HEK293 (cell line): Measurements from ENCODE around the gene CCDC38.

Source experiments
- CTCF ChIA-PET: fragments of 350-600 bp; formaldehyde crosslinking; extraction: SDS; loops from one replicate; lab custom pipeline; 2021; ENCODE audit warnings: antibody characterized with exemption; lab: Yijun Ruan, JAX
- POLR2A ChIA-PET: fragments of 300-600 bp; formaldehyde crosslinking; extraction: SDS; loops from one replicate; lab custom pipeline; 2020; ENCODE audit warnings: antibody characterized with exemption, inconsistent platforms; lab: Yijun Ruan, JAX
- H3K27ac ChIP-seq: fragments of 200-500 bp; sonication (Bioruptor generic); 2 replicates; pipeline ENCODE4 v1.5.1; 2014; ENCODE audit warnings: low read depth, low read length, control low read depth, inconsistent platforms; ENCODE audit errors: extremely low read depth
- H3K36me3 ChIP-seq, 2 experiments: fragments of 200-500 bp in 1 of 2; sonication (Bioruptor generic) in 1 of 2; 1 replicate in 1 of 2; 2 replicates in 1 of 2; pipeline ENCODE4 v1.5.1; 2014 to 2017; ENCODE audit warnings: inconsistent platforms in 2 of 2, low read length in 2 of 2; ENCODE audit not compliant: control insufficient read depth in 2 of 2, insufficient read depth in 1 of 2
- H3K4me1 ChIP-seq: fragments of 200-500 bp; sonication (Bioruptor generic); 2 replicates; pipeline ENCODE4 v1.5.1; 2014; ENCODE audit warnings: mild to moderate bottlenecking, low read length, inconsistent platforms; ENCODE audit not compliant: control insufficient read depth, insufficient read depth
- H3K4me3 ChIP-seq: 2 replicates; pipeline ENCODE4 v1.5.1; 2011; ENCODE audit warnings: low read depth, mild to moderate bottlenecking, control low read depth, low read length, moderate library complexity
- H3K9me3 ChIP-seq: fragments of 200-500 bp; sonication (Bioruptor generic); 2 replicates; pipeline ENCODE4 v1.5.1; 2014; ENCODE audit warnings: low read depth, low read length, inconsistent platforms; ENCODE audit not compliant: control insufficient read depth, insufficient read depth
- GFI1B ChIP-seq: fragments of 450-650 bp; formaldehyde crosslinking; IDR thresholded peaks from 2 replicates; pipeline ENCODE4 v1.5.1; 2016; ENCODE audit warnings: missing biosample characterization, missing genetic modification characterization
- GLI4 ChIP-seq: fragments of 450-650 bp; formaldehyde crosslinking; IDR thresholded peaks from 2 replicates; pipeline ENCODE4 v1.5.1; 2016; ENCODE audit warnings: missing biosample characterization, missing genetic modification characterization
- GLIS2 ChIP-seq: fragments of 450-650 bp; formaldehyde crosslinking; IDR thresholded peaks from 2 replicates; pipeline ENCODE4 v1.5.1; 2016; ENCODE audit warnings: missing biosample characterization, missing genetic modification characterization
- KLF10 ChIP-seq: fragments of 450-650 bp; IDR thresholded peaks from 2 replicates; pipeline ENCODE4 v1.5.1; 2018; ENCODE audit warnings: missing biosample characterization, mild to moderate bottlenecking, missing genetic modification characterization
- SP2 ChIP-seq: fragments of 450-650 bp; formaldehyde crosslinking; IDR thresholded peaks from 2 replicates; pipeline ENCODE4 v1.5.1; 2016; ENCODE audit warnings: missing biosample characterization, missing genetic modification characterization
- TCF7L2 ChIP-seq: IDR thresholded peaks from 2 replicates; pipeline ENCODE4 v1.6.1; 2011; ENCODE audit warnings: low read depth, mild to moderate bottlenecking, inconsistent platforms, low read length, moderate library complexity, borderline replicate concordance
- ZBTB20 ChIP-seq: fragments of 450-650 bp; formaldehyde crosslinking; IDR thresholded peaks from 2 replicates; pipeline ENCODE4 v1.5.1; 2016; ENCODE audit warnings: missing biosample characterization, missing genetic modification characterization
- ZBTB7A ChIP-seq: fragments of 450-650 bp; formaldehyde crosslinking; IDR thresholded peaks from 2 replicates; pipeline ENCODE4 v1.5.1; 2016; ENCODE audit warnings: low read depth, missing biosample characterization, missing genetic modification characterization
- ZNF112 ChIP-seq: fragments of 450-650 bp; formaldehyde crosslinking; IDR thresholded peaks from 2 replicates; pipeline ENCODE4 v1.5.0; 2017; ENCODE audit warnings: missing biosample characterization, missing genetic modification characterization
- ZNF280C ChIP-seq: fragments of 450-650 bp; formaldehyde crosslinking; IDR thresholded peaks from 2 replicates; pipeline ENCODE4 v1.5.1; 2016; ENCODE audit warnings: missing biosample characterization, missing genetic modification characterization
- ZNF341 ChIP-seq: fragments of 450-650 bp; formaldehyde crosslinking; IDR thresholded peaks from 2 replicates; pipeline ENCODE4; 2016; ENCODE audit warnings: low read depth, missing biosample characterization, missing genetic modification characterization
- ZNF398 ChIP-seq: fragments of 450-650 bp; formaldehyde crosslinking; IDR thresholded peaks from 2 replicates; pipeline ENCODE4 v1.5.1; 2017; ENCODE audit warnings: missing biosample characterization, missing genetic modification characterization
- ZNF426 ChIP-seq: fragments of 450-650 bp; formaldehyde crosslinking; IDR thresholded peaks from 2 replicates; pipeline ENCODE4 v1.5.1; 2017; ENCODE audit warnings: missing biosample characterization, missing genetic modification characterization, mild to moderate bottlenecking, inconsistent platforms, moderate library complexity
- ZNF513 ChIP-seq: fragments of 450-650 bp; IDR thresholded peaks from 2 replicates; pipeline ENCODE4 v1.5.1; 2018; ENCODE audit warnings: missing biosample characterization, missing genetic modification characterization
- ZNF514 ChIP-seq: fragments of 450-650 bp; formaldehyde crosslinking; IDR thresholded peaks from 2 replicates; pipeline ENCODE4 v1.5.1; 2016; ENCODE audit warnings: missing biosample characterization, missing genetic modification characterization
- ZNF654 ChIP-seq: fragments of 450-650 bp; formaldehyde crosslinking; IDR thresholded peaks from 2 replicates; pipeline ENCODE4 v1.5.1; 2016; ENCODE audit warnings: low read depth, missing biosample characterization, missing genetic modification characterization
- ZNF660 ChIP-seq: fragments of 450-650 bp; IDR thresholded peaks from 2 replicates; pipeline ENCODE4 v1.5.1; 2018; ENCODE audit warnings: missing biosample characterization, mild to moderate bottlenecking, missing genetic modification characterization
- ZSCAN16 ChIP-seq: fragments of 450-650 bp; formaldehyde crosslinking; IDR thresholded peaks from 2 replicates; pipeline ENCODE4 v1.5.1; 2016; ENCODE audit warnings: missing biosample characterization, missing genetic modification characterization
- TF ChIP-seq, protein P1 (sequence below): fragments of 450-650 bp; formaldehyde crosslinking; IDR thresholded peaks from 2 replicates; pipeline ENCODE4 v1.5.1; 2016; ENCODE audit warnings: missing biosample characterization, missing genetic modification characterization

The CCDC38 gene

GRCh38 chr12:95834572-95834971 lies 107.8 kb downstream of the CCDC38 start:
- no peak overlapping the region for H3K4me3 ChIP-seq
- POLR2A ChIA-PET = no interaction called here
- no peaks in the 10 kb centered on the region for H3K9me3 ChIP-seq
- CTCF ChIA-PET = interaction anchor here (0.6 to 1.4 kb wide), 3 partner anchors 18 to 256 kb away, joined by 3 to 4 read pairs (median 3); partner anchors contain the start of gene CCDC38
- peaks cover 1% of the 10 kb centered on the region for H3K4me1 ChIP-seq
- H3K27ac ChIP-seq = no peak overlapping the region
- no peak for TF ChIP-seq GFI1B
- no peak for TF ChIP-seq ZNF398
- TF ChIP-seq ZNF426 (tag by site-specific recombination) = no peak
- TF ChIP-seq ZSCAN16 (tag by site-specific recombination) = no peak
- TF ChIP-seq ZBTB7A (tag by site-specific recombination) = no peak
- TF ChIP-seq TCF7L2 = no peak
- no peak for TF ChIP-seq GLIS2 (tag by site-specific recombination)
- no peak for TF ChIP-seq ZBTB20 (tag by site-specific recombination)
- TF ChIP-seq GLI4 (tag by site-specific recombination) = no peak
- TF ChIP-seq SP2 = no peak
- TF ChIP-seq ZNF112 (tag by site-specific recombination) = no peak
- TF ChIP-seq ZNF341 (tag by site-specific recombination) = no peak
- TF ChIP-seq KLF10 (tag by site-specific recombination) = no peak
- TF ChIP-seq, protein P1, sequence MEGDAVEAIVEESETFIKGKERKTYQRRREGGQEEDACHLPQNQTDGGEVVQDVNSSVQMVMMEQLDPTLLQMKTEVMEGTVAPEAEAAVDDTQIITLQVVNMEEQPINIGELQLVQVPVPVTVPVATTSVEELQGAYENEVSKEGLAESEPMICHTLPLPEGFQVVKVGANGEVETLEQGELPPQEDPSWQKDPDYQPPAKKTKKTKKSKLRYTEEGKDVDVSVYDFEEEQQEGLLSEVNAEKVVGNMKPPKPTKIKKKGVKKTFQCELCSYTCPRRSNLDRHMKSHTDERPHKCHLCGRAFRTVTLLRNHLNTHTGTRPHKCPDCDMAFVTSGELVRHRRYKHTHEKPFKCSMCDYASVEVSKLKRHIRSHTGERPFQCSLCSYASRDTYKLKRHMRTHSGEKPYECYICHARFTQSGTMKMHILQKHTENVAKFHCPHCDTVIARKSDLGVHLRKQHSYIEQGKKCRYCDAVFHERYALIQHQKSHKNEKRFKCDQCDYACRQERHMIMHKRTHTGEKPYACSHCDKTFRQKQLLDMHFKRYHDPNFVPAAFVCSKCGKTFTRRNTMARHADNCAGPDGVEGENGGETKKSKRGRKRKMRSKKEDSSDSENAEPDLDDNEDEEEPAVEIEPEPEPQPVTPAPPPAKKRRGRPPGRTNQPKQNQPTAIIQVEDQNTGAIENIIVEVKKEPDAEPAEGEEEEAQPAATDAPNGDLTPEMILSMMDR (tag by site-specific recombination) = no peak
- TF ChIP-seq ZNF280C (tag by site-specific recombination) = no peak
- TF ChIP-seq ZNF514 (tag by site-specific recombination) = no peak
- no peak for TF ChIP-seq ZNF513 (tag by site-specific recombination)
- TF ChIP-seq ZNF660 (tag by site-specific recombination) = no peak
- TF ChIP-seq ZNF654 (tag by site-specific recombination) = no peak
- TF ChIP-seq, all 188 proteins: peak for 0
- no peaks in the 10 kb centered on the region for H3K36me3 ChIP-seq
